Left renal pelvis (tissue), 4 donors: ENCODE results near the gene COX4I2. TPM values are rescaled to one million over a fixed set of nuclear protein-coding genes. Genes with fewer than 3 reads are reported as not detected.
"Not testable (repeated sequence)": the region's sequence is repeated elsewhere in the genome, so short reads cannot be mapped to it uniquely, and the experiment has no call there.

Source experiments
- DNase-seq, 4 donors: peaks; one replicate each; pipeline ENCODE4 v3.0.0-alpha.2; 2013; ENCODE audit warnings: low read depth in 4 of 4, low spot score in 3 of 4
- polyA plus RNA-seq, 4 donors: library from polyadenylated mRNA; unstranded; fragments of 120-200 nt; gene quantifications; one replicate each; pipeline ENCODE4 v1.2.1, GENCODE V29; 2013; ENCODE audit not compliant: insufficient read length in 4 of 4

The COX4I2 gene
- polyA plus RNA-seq, 4 donors = 1.6 to 2.6 (median 2.1) TPM

GRCh38 chr20:31648104-31648503 is 10.4 kb downstream of the COX4I2 start:
- not testable (repeated sequence) for DNase-seq

- no peak for DNase-seq
These were observed 15.2 kb downstream of the COX4I2 start for GRCh38 chr20:31652917-31653396.

GRCh38 chr20:31653561-31653960 is 15.8 kb downstream of the COX4I2 start:
- no peak for DNase-seq

GRCh38 chr20:31654534-31654933 is 16.8 kb downstream of the COX4I2 start:
- no peak for DNase-seq

- DNase-seq = peak in 3 of 4 donors; percentile 45 to 60 (median 56)
These were observed 24.1 kb downstream of the COX4I2 start for GRCh38 chr20:31661625-31662371.

GRCh38 chr20:31662372-31662854 is 24.7 kb downstream of the COX4I2 start:
- no peak for DNase-seq

- DNase-seq = no peak
These were observed 25.8 kb downstream of the COX4I2 start for GRCh38 chr20:31663524-31663837.

GRCh38 chr20:31663838-31664695 is 26.4 kb downstream of the COX4I2 start:
- DNase-seq = no peak

- no peak for DNase-seq
These were observed 27.1 kb downstream of the COX4I2 start for GRCh38 chr20:31664696-31665354.

GRCh38 chr20:31665753-31666152 is 28.0 kb downstream of the COX4I2 start:
- no peak for DNase-seq

- no peak for DNase-seq
These were observed 28.7 kb downstream of the COX4I2 start for GRCh38 chr20:31666258-31667042.

- DNase-seq = no peak
These were observed 29.9 kb downstream of the COX4I2 start for GRCh38 chr20:31667315-31668285.

- not testable (repeated sequence) for DNase-seq
These were observed 31.2 kb downstream of the COX4I2 start for GRCh38 chr20:31668944-31669343.

GRCh38 chr20:31669876-31670275 is 32.2 kb downstream of the COX4I2 start:
- DNase-seq = no peak

GRCh38 chr20:31670371-31671228 is 32.9 kb downstream of the COX4I2 start:
- no peak for DNase-seq

- DNase-seq = no peak
These were observed 33.6 kb downstream of the COX4I2 start for GRCh38 chr20:31671324-31671723.

- no peak for DNase-seq
These were observed 35.7 kb downstream of the COX4I2 start for GRCh38 chr20:31673435-31673834.

- no peak for DNase-seq
These were observed 36.3 kb downstream of the COX4I2 start for GRCh38 chr20:31673943-31674463.
